RCC 7860 (cell line): ENCODE data around the gene SENP8.
"Not testable (repeated sequence)": the region's sequence is repeated elsewhere in the genome, so short reads cannot be mapped to it uniquely, and the experiment has no call there.

Source experiments
- DNase-seq: peaks from one replicate; pipeline ENCODE4 v3.0.0-alpha.2; 2015; ENCODE audit warnings: low spot score
- FAIRE-seq: peaks from 2 replicates; lab custom pipeline; 2012; peaks lifted over from hg19 to GRCh38; lab: Jason Lieb, UNC

SENP8 gene

DNA sequence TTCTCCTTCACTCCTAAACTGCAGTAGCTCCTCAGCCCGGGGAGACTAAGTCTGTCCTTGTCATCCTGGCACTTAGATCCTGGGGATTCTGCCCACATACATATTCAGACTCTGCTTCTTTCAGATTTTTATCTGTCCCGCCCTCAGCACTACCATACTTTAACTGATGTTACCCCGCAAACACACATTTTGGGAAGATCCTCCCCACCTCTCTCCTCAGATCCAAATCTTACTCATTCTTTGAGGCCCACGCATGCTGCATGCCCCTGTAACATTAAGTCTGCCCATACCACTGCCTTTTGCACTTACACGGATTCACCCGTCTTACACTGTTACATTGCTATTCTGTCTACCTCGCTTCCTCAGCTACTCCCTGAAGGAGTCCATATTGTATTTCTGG, 36.1 kb downstream of the SENP8 start:
- DNase-seq, result no peak
- no peak for FAIRE-seq

DNA sequence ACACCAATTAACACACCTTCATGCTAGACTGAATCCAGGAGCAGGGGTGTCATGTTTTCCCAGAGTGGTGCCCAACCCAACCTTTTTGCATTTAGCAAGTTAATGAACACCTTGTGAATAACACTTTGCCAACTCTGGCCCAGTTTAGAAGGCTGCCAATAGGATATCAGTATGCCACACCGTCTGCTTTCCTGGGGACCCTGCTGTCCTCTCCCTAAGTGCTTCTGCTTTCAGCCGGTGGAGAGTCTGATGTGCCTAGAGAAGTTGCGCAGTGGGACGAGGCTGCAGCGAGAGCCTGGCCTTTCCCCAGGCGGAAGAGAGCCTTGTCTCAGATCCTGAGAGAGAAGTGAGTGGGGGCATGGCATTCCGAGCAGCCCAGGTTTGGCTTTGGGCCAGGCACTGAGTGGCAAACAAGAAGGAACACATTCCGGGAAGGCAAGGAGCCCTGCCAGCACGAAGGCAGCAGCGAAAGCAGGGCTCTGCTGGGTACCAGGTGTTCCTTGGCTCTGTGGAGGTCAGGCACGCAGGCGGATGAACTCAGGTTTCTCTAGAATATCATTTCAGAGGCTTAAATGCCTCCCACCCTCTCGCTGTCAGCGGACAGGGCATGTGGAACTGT, 36.9 kb downstream of the SENP8 start:
- DNase-seq (peak; percentile 79), FAIRE-seq (peak; percentile 68)

DNA sequence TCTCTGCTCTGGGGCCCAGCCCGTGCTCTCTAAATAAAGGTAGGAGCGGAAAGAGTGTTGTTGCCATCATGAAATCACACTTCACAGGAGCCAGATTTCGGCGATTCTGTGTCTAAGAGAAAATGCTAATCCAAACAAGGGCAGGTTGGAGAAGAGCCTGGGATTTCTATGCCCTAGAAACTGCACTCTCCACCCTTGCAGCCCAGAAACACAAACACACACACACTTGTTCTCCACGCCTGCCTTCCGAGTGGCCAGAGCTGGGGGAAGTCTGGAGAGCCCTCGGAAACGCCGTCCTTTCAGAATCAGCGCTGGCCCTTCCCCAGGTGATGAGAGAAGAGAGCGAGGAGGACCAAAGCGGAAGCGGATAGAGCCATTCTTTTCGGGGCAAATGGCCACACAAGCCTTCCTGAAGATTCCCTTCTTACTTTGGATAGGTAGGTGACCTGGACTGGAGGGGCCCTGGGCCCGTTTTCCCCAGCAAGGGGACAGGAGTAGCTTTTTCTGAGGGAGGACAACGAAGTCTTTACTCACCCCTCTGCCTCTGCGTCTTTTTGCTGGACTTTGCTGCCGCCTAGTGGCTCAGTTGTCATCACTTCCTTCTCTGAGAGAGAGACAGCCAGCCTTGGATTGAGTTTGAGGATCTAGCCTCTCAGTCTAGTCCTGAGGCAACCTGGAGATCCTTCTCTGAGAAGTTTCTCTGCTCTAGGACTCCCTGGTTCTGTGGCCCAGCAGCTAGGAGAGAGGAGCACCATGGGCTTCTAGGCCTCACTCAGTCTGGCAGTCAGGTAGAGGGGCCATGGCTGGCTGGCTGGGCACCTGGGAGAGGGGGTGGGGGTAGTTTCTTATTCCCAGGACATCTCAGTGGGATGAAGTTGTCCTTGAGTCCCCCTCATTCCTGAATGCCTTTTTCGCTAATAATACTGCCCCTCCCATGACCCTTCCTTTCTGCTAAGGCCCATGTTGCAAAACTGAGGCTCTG, 37.7 kb downstream of the SENP8 start:
- DNase-seq (peak; percentile 59), FAIRE-seq (peak; percentile 52)

DNA sequence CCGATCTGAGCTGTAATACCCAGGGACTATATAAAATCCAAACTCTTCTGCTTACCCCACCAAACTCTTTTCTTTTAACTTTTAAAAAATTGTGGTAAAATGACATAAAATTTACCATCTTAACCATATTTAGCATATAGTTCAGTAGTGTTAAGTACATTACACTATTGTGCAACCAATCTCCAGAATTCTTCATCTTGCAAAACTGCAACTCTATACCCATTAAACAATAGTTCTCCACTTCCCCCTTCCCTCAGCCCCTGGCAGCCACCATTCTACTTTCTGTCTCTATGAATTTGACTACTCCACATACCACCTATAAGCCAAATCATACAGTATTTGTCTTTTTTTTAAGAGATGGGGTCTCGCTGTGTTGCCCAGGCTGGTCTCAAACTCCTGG, 38.7 kb downstream of the SENP8 start:
- no peak for FAIRE-seq

DNA sequence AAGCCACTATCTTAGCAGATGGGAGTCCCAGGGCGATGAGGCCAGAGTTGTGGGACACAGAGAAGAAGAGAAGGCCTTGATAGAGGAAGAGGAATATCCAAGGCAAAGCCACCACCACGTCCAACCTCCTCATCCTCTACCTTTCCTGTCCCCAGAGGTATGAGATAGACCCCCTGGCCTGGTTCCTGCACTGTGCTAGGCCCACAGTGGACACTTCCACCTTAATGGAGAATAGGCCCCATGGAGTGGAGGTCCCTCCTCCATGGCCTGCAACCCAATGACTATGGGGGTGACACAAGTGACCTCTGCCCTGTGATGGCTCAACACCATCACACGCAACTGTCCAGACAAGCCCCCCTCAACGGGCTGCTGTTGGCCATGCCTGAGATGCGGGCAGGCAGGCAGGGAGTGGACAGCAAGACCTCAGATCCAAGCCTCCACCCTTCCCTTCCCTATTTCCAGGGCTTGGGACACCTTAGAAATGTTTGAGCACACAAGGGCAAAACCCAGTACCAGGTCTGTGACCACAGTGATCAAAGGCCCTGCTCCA, 42.6 kb downstream of the SENP8 start:
- FAIRE-seq, result no peak
- no peak for DNase-seq

More for the DNA sequence above, 38.7 kb downstream of the SENP8 start:
- no peak for DNase-seq

DNA sequence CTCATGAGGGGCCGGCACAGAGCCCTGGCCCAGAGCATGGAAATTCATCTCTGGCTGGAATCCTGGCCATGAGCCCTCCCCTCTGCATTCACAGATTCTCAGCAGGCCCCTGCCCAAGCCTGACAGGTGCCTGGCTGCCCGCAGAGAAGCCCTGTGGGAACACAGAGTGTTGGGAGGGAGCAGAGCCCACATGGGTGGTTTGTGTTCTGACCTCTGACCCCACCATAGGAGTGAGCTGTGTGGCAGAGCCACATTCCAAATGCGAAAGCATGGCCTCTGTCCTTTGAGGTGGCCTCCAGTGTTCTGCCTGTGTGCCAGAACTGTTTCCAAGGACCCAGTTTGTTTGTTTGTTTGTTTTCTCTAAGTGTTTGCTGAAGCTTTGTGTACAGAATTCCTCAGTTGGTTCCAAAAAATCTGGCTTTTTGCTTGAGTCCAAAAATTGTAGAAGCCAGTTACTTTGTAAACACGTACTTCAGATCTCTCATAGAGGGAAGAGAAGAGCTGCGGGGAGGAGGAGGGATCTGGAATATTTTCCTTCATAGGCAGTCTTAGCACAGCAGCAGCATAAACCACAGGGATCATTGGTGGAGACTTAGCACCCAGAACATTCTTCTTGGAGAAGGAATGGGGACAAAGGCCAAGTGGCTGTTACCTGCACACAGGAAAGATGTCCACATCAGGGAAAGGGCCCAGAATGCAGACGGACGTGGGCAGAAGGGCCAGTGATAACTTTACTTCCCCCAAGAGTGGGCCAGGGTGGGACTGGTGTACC, 43.3 kb downstream of the SENP8 start:
- DNase-seq, result no peak
- FAIRE-seq, result no peak

DNA sequence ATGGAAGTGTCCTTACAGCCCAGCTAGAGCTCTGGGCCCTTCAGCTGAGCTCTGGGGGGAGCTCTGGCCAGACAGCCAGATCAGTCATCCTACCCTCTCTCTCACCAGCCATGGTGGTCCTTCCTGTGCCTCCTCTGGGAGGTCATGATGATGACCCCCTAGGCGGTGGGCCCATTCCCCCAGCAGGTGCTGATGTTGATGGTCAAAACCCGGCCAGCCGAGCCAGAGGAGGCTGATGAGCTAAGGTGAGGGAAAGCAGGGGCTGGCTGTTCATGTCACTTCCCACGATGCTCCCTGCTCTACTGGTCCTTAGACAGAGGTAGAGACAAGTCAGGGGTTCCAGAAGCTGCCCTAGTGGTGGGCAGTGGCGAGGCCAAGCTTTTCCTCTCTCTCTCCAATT, 44.4 kb downstream of the SENP8 start:
- FAIRE-seq (no peak), DNase-seq (no peak)

DNA sequence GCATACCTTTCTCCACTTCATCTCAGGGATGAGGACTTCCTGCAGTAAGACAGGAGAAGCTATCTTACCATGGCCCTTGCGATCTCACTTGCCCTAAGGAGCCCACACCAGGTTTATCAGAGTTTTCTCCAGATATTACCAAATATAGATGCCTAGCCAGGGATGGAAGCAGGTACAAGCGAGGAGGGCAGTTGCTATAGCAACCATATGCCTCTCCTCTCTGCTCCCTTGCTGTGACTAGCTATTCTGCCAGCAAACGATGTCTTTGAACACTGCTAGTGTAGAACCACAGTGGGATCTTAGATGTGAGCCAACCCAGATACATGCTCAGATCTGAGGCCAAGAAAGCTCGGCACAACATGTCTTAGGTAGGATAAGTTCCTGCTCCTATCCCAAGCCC, 45.5 kb downstream of the SENP8 start:
- FAIRE-seq, result no peak

DNA sequence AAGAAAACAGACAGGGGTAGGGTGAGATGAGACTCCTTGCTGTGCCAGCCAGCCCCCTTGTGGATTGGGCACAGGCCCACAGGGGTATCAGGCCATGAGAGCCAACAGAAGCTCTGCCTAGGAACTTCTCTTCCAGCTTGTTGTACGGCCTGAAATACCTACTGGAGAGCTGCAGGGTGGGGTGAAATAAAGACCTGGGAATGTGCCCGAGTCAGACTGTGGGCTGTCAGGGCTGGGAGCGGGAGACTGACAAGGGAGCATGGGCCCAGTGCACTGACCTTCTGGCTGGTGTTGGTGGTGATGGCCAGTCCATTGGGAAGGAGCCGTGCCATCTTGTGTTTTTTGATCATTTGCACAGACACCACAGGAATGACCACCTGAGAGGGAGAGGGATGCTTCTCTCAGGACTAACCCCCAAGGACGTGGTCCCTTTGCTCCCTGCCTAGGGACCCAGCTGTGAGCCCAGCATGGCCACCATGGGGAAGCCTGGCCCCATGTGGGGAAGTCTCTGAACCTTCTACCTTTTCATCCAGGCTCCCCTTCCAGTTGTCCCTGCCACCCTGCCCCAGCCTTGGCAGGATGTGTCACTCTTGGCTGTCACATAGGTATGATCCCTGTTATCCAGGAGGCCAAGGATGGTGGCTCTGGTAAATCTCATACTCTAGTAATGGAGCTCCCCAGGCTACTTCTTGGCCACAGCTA, 48.7 kb downstream of the SENP8 start:
- DNase-seq (no peak), FAIRE-seq (no peak)

More for the DNA sequence above, 45.5 kb downstream of the SENP8 start:
- no peak for DNase-seq

DNA sequence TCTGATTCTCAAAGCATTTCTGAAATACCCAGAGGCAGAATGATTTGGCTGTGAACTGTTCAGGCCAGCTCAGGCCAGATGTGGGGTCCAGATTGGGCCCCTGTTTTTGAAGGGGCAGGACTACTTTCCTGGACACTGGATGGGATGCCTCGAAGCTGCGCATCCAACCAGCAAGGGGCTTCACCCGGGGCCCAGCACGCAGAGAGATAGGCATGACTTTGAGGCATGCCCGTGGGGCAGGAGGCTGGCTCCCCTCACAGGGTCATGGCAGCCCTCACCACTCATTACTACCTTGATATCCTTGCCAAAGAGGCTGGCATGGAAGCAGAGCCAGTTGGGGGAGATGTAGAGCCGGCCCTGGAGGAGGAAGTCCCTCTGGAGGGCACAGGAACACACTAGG, 49.2 kb downstream of the SENP8 start:
- FAIRE-seq (no peak), DNase-seq (no peak)

DNA sequence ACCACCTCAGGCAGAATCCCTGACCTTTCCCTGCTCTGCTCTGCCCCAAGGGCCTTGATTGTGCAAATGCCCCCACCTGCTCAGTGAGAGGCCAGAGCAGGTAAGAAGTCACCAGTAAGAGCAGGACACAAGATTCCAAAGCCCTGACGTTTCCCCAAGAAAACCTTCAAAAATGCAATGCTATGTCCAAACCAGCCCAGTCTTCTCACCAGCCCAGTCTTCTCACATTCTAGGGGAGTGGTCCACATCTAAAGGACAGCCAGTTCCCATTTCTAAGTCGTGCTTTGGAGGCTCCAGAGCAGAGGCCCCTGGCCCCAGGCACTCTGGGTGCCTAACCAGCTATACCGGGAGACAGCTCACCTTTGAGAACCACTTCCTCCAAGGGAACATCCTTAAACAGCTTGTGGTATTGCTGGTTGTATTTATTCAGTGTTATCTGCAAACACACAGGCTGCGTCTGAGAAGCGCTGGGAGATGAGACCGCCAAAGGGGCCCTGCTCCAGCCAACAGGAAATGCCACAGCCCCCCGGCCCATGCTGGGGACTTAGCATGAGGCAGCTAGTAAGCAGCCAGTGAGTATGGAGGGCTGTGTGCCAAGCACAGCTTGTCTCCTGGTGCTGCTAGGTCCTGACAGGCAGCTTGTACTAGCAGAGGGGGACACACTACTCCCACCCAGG, 50.1 kb downstream of the SENP8 start:
- DNase-seq (no peak), FAIRE-seq (no peak)

DNA sequence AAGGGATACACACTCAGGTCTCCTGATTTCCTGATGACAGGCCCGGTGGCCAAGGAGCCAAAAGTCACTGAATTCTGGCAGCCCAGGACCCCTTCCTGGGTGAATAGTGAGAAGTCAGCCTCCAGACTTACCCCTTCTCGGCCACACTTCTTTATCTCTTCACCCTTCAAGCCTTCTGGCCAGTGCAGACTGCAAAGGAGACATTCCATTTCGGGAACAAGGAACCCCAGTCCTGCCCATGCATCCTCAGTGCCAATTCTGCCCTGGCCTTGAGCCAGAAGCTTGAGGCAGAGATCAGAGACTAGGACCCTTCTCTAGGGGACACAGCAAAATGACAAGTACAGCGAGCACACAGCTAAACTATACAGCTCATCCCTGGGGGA, 50.6 kb downstream of the SENP8 start:
- FAIRE-seq (no peak), DNase-seq (no peak)

DNA sequence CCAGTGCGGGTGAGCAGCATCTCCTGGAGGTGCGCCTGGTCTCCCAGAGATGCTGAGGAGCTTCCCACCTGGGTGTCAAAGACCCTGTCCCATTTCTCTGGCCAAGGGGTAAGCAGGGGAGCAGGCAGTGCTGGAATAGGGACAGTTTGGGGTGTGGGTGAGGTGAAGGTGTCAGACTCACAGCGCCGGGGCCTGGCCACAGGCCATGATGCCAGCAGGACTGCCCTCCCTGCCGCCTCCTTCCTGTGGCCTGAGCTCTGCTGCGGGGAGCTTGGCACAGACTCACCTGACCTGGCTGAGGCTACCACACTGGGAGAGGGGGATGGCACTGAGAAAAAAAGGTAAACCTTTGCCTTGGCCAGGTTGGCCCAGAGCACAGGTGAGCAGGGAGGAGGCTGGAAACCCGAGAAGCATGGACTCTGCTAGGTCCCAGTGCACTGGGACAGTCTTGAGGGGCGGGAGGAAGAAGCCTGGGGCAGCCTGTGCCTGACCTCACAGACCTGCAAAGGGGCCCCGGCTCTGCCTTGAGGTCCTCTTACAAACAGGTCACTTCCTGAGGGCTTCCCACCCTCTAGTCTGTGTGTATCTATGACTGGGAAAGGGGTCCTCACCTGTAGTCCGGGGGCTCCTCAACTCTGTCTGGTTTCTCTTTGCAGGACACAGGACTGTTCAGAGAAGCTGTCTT, 51.2 kb downstream of the SENP8 start:
- DNase-seq, result no peak
- FAIRE-seq, result no peak

DNA sequence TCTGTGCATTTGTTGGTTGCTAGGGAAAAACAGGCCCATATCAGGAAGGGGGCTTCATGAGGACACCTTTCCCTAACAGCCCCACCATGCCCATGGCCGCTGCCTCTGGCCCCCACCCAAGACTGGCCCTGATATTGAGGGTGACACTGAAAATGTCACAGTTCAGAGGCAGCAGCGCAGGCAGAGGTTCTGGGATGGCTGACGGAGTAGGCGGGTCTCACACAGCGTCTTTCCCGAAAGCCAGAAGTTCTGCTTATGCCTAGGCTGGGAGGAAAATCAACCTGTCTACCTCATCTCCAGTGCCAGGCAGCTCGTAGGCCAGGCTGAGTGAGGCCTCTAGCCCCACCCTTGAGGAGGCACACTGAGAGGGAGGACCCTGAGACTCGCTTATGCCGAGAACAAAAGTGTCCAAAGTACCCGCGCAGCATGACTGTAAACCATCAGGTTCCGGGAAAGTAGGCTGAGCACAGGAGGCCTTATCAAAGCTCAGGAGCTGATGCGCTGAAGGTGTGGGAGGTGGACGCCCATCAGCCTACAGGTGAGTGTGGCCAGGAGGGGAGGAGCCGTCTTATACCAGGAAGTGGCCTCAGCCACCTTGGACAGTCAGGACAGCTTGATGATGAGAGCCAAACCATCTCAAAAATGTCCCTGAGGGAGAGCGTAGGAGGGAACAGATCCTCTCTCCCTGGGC, 51.9 kb downstream of the SENP8 start:
- DNase-seq, result no peak
- no peak for FAIRE-seq

DNA sequence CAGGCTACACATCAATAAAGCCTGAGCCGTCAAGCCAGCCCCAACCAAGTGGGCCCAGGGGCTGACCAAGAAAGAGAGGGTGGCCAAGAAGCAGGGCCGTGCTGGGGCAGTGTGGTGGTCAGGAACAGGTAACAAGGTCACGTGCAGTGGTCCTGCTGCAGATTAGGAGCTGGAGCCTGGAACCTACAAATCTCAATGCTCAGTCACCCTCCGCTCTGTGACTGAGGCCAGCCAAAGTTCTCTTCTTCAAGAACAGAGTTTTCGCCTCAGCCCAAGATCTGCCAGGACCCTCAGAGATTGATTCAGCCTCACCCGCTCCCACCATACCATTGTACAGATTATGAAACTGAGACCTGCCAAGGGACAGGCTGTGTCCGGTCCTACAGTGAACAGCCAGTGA, 52.5 kb downstream of the SENP8 start:
- FAIRE-seq, result no peak
- DNase-seq, result no peak

DNA sequence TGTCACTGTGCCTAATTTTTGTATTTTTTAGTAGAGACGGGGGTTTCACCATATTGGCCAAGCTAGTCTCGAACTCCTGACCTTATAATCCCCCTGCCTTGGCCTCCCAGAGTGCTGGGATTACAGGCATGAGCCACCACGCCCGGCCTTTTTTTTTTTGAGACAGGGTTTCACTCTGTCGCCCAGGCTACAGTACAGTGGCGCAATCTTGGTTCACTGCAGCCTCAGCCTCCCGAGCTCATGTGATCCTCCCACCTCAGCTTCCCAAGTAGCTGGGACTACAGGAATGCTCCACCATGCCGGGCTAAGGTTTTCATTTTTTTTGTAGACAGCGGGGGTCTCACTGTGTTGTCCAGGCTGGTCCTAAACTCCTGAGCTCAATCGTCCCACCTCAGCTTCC, 53.8 kb downstream of the SENP8 start:
- FAIRE-seq, DNase-seq: not testable (repeated sequence)

DNA sequence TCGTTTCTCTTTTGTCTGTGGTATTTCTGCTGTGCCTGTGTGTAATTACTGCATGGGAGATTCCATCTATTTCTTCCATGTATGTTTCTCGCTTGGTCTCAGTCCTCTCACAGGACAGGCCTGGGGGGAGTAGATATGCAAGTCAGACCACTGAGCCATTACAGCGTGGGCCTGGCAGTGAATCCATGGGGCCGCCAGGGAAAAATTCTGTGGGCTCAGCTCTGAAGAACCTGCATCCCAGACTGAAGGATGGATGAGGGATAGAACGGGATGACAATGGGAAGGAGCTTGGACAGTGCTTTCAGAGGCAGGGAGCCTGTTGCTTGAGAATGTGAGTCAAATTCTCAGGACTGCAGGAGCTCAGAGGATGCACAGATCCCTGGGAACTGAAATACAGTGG, 54.6 kb downstream of the SENP8 start:
- FAIRE-seq (no peak), DNase-seq (no peak)

DNA sequence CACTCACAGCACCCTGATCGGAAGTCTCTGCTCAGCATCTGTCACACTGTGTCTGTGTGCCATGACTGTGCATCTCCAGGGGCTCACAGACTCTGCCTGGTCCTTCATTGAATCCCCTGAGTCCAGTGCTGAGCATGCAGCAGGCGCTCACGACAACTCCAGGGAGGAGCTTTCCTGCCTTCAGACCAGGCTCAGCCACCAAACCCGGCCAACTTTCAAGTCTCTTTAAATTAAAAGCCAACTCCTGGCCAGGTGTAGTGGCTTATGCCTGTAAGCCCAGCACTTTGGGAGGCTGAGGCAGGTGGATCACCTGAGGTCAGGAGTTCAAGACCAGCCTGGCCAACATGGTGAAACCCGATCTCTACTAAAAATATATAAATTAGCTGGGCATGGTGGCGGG, 55.2 kb downstream of the SENP8 start:
- DNase-seq (no peak), FAIRE-seq (no peak)
